ENCODE results near the gene LMO3.
A peak's percentile ranks its signal among the peaks of the same experiment; 100 is the strongest.

LMO3 gene

GRCh38 chr12:16606117-16606200, at the start of gene LMO3:
TSS of gene LMO3 (minus strand) at chr12:16606162. CDS start at chr12:16600860, 5,302 bp downstream.
- no peak for DNase-seq

- DNase-seq = no peak
Observed at GRCh38 chr12:16636435-16637055, 30.6 kb upstream of the LMO3 start.

- no peak for DNase-seq
Observed at GRCh38 chr12:16634786-16635185, 28.8 kb upstream of the LMO3 start.

- no peak for DNase-seq
Observed at GRCh38 chr12:16626991-16627390, 21.0 kb upstream of the LMO3 start.

- no peak for DNase-seq
Observed at GRCh38 chr12:16622338-16622737, 16.4 kb upstream of the LMO3 start.

GRCh38 chr12:16619537-16619936, 13.6 kb upstream of the LMO3 start:
- DNase-seq = no peak

- DNase-seq = no peak
Observed at GRCh38 chr12:16618256-16618655, 12.3 kb upstream of the LMO3 start.

GRCh38 chr12:16613199-16613598, 7.2 kb upstream of the LMO3 start:
- DNase-seq = no peak

GRCh38 chr12:16612647-16613046, 6.7 kb upstream of the LMO3 start:
- no peak for DNase-seq

- DNase-seq = peak; percentile 23
Observed at GRCh38 chr12:16611146-16611545, 5.2 kb upstream of the LMO3 start.

GRCh38 chr12:16610743-16611142, 4.8 kb upstream of the LMO3 start:
- DNase-seq = no peak

- DNase-seq = no peak
Observed at GRCh38 chr12:16610001-16610585, 4.1 kb upstream of the LMO3 start.

GRCh38 chr12:16608946-16609539, 3.1 kb upstream of the LMO3 start:
- DNase-seq = peak; percentile 20

GRCh38 chr12:16607906-16608775, 2.2 kb upstream of the LMO3 start:
- no peak for DNase-seq

GRCh38 chr12:16606991-16607390, 1.0 kb upstream of the LMO3 start:
- no peak for DNase-seq

GRCh38 chr12:16606201-16606849, 363 bp upstream of the LMO3 start:
- DNase-seq = no peak

- no peak for DNase-seq
Observed at GRCh38 chr12:16605642-16606116, 283 bp downstream of the LMO3 start.

- no peak for DNase-seq
Observed at GRCh38 chr12:16604596-16605252, 1.2 kb downstream of the LMO3 start.

- no peak for DNase-seq
Observed at GRCh38 chr12:16603916-16604575, 1.9 kb downstream of the LMO3 start.

- no peak for DNase-seq
Observed at GRCh38 chr12:16603260-16603915, 2.6 kb downstream of the LMO3 start.

GRCh38 chr12:16602412-16602811, 3.5 kb downstream of the LMO3 start:
- DNase-seq = no peak

- DNase-seq = no peak
Observed at GRCh38 chr12:16600525-16600924, 5.4 kb downstream of the LMO3 start.

All from RPMI8226 (cell line).